ENCODE measurements around the gene ANKS1B. TPM values are rescaled to one million over a fixed set of nuclear protein-coding genes. Genes with fewer than 3 reads are reported as not detected.

Gene ANKS1B
- total RNA-seq, 1 donor from 2014 or later, result 2.3 TPM

- H3K4me3 Mint-ChIP-seq (ENCODE audit: unreplicated experiment), result no peak overlapping the region
- no peak for DNase-seq (ENCODE audit: low spot score)
- H3K27ac Mint-ChIP-seq (ENCODE audit: unreplicated experiment), result no peak overlapping the region
- H3K9me3 Mint-ChIP-seq (ENCODE audit: low read depth), result no peaks in the 10 kb centered on the region
- peaks cover 20% of the 10 kb centered on the region for H3K27me3 Mint-ChIP-seq (ENCODE audit: low read depth)
- H3K36me3 Mint-ChIP-seq (ENCODE audit: low read depth), result no peaks in the 10 kb centered on the region
- H3K4me1 Mint-ChIP-seq (ENCODE audit: low read depth), result no peaks in the 10 kb centered on the region
- TF ChIP-seq CTCF (IDR thresholded peaks at IDR 0.05), result no peak
Observed at GRCh38 chr12:99822273-99822672, 162.5 kb downstream of the ANKS1B start.

DNA sequence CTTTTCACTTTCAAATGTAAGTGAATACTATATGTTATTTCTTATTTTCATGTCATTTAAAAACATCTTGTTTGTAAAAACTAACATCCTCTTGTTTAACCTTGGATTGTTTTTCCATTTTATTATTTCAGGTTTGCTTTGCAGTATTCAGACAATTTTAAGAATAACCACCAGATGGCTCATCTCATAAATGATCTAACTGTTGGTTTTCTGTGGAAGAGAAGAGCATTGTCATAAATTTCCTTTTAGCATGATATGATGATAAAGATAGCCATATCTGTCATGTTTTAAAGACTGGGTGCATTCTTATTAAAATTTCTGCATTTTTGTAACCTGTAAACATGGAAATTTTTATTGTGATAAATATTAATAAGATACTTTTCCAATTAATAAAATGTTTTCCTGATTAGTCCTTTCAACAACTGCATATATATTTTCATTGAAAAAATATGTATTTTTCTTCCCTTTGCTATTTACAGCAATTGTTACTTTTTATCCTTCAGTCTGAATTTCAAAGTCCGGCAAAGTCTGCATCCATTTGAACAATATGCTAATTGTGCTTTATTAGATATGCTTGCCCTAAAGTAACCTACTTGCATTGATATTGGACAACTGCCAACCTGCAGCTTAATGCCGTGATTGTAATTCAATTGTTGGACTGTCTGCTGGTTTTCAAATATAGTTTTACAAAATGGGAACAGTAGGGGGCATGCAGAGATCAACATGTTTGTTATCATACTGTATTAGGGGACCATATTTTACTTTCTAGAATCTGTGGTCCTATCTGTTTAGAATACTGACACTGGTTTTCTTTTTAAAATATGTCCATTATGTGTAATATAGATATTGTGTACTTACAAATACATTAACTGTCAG is 173.8 kb downstream of the ANKS1B start:
- no peak overlapping the region for H3K4me3 Mint-ChIP-seq (ENCODE audit: unreplicated experiment)
- peak; percentile 79 for TF ChIP-seq CTCF (IDR thresholded peaks at IDR 0.05)
- DNase-seq (ENCODE audit: low spot score), result no peak
- no peaks in the 10 kb centered on the region for H3K36me3 Mint-ChIP-seq (ENCODE audit: low read depth)
- no peak overlapping the region for H3K27ac Mint-ChIP-seq (ENCODE audit: unreplicated experiment)
- H3K27me3 Mint-ChIP-seq (ENCODE audit: low read depth), result peaks cover 26% of the 10 kb centered on the region
- no peaks in the 10 kb centered on the region for H3K9me3 Mint-ChIP-seq (ENCODE audit: low read depth)
- H3K4me1 Mint-ChIP-seq (ENCODE audit: low read depth), result no peaks in the 10 kb centered on the region

DNA sequence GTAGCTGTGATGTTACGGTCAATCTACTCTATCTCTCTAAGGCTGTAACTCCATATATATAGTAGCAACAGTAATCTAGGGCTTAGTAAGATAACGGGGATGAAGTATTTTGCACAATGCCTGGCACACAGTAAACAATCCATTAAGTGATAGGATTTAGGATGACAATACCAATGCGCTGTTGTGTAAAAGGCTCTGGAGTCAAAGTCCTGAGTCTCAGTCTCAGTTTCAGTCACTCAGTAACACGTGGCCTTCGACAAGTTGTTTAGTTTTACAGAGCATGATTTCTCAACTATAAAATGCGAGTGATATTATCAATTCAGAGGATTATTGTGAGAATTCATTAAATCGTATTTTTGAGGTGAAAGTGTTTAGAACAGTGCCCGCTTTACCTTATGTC is 174.8 kb downstream of the ANKS1B start:
- no peak overlapping the region for H3K27ac Mint-ChIP-seq (ENCODE audit: unreplicated experiment)
- no peaks in the 10 kb centered on the region for H3K36me3 Mint-ChIP-seq (ENCODE audit: low read depth)
- no peak for DNase-seq (ENCODE audit: low spot score)
- peaks cover 18% of the 10 kb centered on the region for H3K27me3 Mint-ChIP-seq (ENCODE audit: low read depth)
- TF ChIP-seq CTCF (IDR thresholded peaks at IDR 0.05), result no peak
- no peak overlapping the region for H3K4me3 Mint-ChIP-seq (ENCODE audit: unreplicated experiment)
- no peaks in the 10 kb centered on the region for H3K4me1 Mint-ChIP-seq (ENCODE audit: low read depth)
- H3K9me3 Mint-ChIP-seq (ENCODE audit: low read depth), result no peaks in the 10 kb centered on the region

GRCh38 chr12:99806304-99806703 is 178.4 kb downstream of the ANKS1B start:
- no peaks in the 10 kb centered on the region for H3K4me1 Mint-ChIP-seq (ENCODE audit: low read depth)
- no peak for DNase-seq (ENCODE audit: low spot score)
- H3K27ac Mint-ChIP-seq (ENCODE audit: unreplicated experiment), result no peak overlapping the region
- no peaks in the 10 kb centered on the region for H3K9me3 Mint-ChIP-seq (ENCODE audit: low read depth)
- TF ChIP-seq CTCF (IDR thresholded peaks at IDR 0.05), result no peak
- peaks cover 12% of the 10 kb centered on the region for H3K27me3 Mint-ChIP-seq (ENCODE audit: low read depth)
- no peaks in the 10 kb centered on the region for H3K36me3 Mint-ChIP-seq (ENCODE audit: low read depth)
- no peak overlapping the region for H3K4me3 Mint-ChIP-seq (ENCODE audit: unreplicated experiment)

DNA sequence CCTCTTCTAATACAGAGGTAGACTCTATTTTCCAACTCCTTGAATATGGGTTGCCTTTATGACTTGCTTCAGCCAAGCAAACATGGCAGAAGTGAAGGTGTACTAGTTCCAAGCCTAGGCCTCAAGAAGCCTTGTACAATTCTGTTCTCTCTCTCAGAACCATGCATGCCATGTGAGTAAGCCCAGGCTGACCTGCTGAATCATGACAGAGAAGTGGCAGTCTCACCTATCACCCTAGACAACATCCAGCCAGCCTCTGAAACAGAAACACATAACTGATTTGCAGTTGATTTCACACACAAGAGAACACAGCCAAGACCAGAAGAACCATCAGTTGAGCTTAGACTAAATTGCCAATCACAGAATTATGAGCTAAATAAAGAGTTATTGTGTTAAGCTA is 180.0 kb downstream of the ANKS1B start:
- Mint-ChIP-seq H3K9me3 (ENCODE audit: low read depth) (no peaks in the 10 kb centered on the region), H3K27ac (ENCODE audit: unreplicated experiment) (no peak overlapping the region), H3K27me3 (ENCODE audit: low read depth) (peaks cover 8% of the 10 kb centered on the region), H3K4me3 (ENCODE audit: unreplicated experiment) (no peak overlapping the region), H3K36me3 (ENCODE audit: low read depth) (no peaks in the 10 kb centered on the region), H3K4me1 (ENCODE audit: low read depth) (no peaks in the 10 kb centered on the region)
- TF ChIP-seq CTCF (IDR thresholded peaks at IDR 0.05), result no peak
- no peak for DNase-seq (ENCODE audit: low spot score)
